ENCODE results near the gene APBB2.

GRCh38 chr4:41260116-41260733 lies 45.9 kb upstream of the APBB2 start:
- TF ChIP-seq EZH2 (IDR thresholded peaks at IDR 0.05; ENCODE audit: borderline replicate concordance, low read length) = no peak
- TF ChIP-seq, protein P1, sequence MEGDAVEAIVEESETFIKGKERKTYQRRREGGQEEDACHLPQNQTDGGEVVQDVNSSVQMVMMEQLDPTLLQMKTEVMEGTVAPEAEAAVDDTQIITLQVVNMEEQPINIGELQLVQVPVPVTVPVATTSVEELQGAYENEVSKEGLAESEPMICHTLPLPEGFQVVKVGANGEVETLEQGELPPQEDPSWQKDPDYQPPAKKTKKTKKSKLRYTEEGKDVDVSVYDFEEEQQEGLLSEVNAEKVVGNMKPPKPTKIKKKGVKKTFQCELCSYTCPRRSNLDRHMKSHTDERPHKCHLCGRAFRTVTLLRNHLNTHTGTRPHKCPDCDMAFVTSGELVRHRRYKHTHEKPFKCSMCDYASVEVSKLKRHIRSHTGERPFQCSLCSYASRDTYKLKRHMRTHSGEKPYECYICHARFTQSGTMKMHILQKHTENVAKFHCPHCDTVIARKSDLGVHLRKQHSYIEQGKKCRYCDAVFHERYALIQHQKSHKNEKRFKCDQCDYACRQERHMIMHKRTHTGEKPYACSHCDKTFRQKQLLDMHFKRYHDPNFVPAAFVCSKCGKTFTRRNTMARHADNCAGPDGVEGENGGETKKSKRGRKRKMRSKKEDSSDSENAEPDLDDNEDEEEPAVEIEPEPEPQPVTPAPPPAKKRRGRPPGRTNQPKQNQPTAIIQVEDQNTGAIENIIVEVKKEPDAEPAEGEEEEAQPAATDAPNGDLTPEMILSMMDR (conservative IDR thresholded peaks at IDR 0.05 in 1 of 2, IDR thresholded peaks at IDR 0.05 in 1 of 2; ENCODE audit: extremely low read depth in 1 of 2, insufficient read depth in 1 of 2, low read depth in 1 of 2, low read length in 2 of 2) = no peak
